Measurements from ENCODE around the gene BRSK2.
A peak's percentile ranks its signal among the peaks of the same experiment; 100 is the strongest.
"Not testable (repeated sequence)": the region's sequence is repeated elsewhere in the genome, so short reads cannot be mapped to it uniquely, and the experiment has no call there.

BRSK2 gene

GRCh38 chr11:1501421-1502167 is 111.9 kb downstream of the BRSK2 start:
- no peak for DNase-seq

DNA sequence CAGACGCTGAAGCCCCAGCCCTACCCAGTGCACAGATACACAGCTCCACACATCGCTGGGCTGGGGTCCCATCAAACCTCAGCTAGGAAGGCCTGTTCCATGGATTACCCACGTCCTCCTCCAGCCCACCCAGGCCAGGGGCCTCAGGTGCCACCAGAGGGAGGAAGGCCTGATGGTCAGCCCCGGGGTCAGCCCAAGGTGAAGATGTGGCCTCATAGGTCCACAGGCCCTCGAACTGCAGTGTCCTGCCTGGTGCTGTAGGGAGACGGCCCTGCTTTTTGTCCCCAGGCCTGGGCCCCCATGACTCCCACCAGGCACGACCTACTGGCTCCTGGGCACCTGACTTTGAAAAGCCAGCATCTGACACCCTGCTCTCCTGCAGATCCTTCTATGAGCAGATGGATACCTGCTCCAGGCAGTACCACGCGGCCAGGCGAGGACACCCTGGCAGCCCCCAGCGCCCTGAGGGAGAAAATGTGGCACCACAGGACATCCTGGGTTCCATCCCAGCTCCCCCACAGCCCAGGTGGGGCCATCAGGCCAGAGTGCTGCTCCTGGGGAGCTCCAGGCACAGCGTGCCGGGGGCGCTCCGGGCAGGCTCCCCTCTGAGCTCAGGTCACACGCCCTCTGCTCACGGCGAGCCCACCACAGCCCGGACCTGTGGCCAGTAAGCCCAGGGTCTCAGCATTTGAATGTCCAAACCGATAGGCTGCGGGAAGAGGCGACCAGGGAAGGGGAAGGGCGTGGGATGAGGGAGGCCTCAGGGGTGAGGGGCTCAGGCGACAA is 112.6 kb downstream of the BRSK2 start:
- no peak for DNase-seq

- peak; percentile 27 for DNase-seq
Measured at GRCh38 chr11:1502954-1503707, 113.4 kb downstream of the BRSK2 start.

DNA sequence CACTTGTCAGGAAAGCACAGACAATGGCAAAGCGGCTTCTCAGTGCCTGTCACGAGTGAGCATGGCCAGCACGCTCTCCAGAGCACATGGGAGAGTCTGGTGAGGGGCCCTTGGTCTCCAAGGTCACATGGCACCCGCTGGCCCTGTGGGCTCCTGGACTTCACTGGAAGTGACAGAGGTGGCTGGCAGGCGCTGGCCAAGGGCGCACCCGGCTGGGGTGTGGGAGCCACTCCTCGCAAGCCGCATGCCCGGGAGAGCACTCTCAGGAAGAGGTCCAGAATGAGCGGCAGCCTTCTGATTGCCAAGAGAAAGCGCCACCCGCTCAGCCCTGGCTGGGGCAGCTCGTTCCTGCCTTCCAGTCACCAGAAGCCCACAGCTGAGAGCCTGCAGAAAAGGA is 114.0 kb downstream of the BRSK2 start:
- peak; percentile 35 for DNase-seq

DNA sequence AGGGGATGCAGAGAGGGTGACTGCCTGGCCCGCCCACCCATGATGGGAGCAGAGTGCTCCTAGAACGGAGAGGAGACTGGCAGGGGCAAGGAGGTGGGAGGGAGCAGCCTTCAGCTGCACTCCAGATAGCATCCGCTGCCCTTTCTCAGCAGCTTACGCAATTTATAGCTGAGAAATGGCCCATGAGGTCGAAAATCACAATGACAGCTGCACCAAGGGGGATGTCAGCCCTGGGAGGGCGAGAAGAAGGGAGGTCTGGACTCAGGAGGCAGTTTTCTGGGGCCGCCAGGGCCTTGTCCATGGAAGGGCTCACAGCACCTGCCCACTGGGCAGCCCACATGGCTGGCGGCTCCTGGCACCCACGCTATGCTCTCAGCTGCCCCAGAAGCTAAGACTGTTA is 114.4 kb downstream of the BRSK2 start:
- no peak for DNase-seq

GRCh38 chr11:1504581-1505290 is 115.0 kb downstream of the BRSK2 start:
- no peak for DNase-seq

- no peak for DNase-seq
Measured at GRCh38 chr11:1505480-1505879, 115.7 kb downstream of the BRSK2 start.

GRCh38 chr11:1506981-1507380 is 117.2 kb downstream of the BRSK2 start:
- no peak for DNase-seq

- peak; percentile 45 for DNase-seq
Measured at GRCh38 chr11:1507381-1508140, 117.8 kb downstream of the BRSK2 start.

- no peak for DNase-seq
Measured at GRCh38 chr11:1508491-1508891, 118.8 kb downstream of the BRSK2 start.

GRCh38 chr11:1508986-1509385 is 119.3 kb downstream of the BRSK2 start:
- no peak for DNase-seq

DNA sequence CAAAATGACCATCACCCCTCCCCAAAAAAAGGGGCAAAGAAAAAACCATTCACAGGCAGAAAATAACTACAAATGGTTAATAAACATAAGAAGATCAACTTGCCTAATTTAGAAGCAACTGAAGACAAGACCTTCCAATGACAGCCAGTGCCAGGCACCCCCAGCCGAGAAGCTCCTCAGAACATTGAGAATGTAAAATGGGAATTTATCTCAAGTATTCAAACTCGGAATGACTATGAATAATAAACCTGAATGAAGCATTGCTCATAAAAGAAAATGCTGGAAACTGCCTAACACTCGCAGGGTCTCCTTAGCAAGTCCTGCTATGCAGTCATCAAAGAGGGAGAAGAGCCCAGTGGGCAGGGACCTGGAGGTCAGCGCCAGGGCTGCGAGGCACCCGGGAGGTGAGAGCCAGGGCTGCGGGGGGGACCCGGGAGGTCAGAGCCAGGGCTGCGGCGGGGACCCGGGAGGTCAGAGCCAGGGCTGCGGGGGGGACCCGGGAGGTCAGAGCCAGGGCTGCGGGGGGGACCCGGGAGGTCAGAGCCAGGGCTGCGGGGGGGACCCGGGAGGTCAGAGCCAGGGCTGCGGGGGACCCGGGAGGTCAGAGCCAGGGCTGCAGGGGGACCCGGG is 120.0 kb downstream of the BRSK2 start:
- DNase-seq: no peak

DNA sequence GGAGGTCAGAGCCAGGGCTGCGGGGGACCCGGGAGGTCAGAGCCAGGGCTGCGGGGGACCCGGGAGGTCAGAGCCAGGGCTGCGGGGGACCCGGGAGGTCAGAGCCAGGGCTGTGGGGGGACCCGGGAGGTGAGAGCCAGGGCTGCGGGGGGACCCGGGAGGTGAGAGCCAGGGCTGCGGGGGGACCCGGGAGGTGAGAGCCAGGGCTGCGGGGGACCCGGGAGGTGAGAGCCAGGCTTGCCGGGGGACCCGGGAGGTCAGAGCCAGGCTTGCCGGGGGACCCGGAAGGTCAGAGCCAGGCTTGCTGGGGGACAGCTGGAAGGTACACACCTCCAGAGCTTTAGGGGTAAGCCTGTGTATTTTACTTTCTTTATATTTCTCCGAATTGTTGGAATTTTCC is 120.6 kb downstream of the BRSK2 start:
- DNase-seq: not testable (repeated sequence)

DNA sequence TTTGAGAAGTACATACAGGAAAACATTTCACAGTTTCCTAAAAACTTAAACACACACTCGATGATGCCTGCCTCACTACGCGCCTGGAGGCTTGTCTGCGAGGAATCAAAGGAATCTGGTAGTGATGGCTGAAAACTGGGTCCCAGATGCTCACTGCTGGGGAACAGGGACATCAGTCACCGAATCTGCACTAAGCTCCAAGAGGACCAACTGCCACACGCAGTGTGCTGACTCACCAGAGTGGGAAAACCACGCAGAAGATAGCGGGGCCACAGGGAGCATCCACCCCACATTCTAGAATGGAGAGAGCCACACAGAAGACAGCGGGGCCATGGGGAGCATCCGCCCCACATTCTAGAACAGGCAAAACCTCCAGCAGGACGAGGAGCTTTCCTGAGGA is 121.2 kb downstream of the BRSK2 start:
- DNase-seq: no peak

- DNase-seq: no peak
Measured at GRCh38 chr11:1511937-1512496, 122.3 kb downstream of the BRSK2 start.
